Activated CD4-positive, CD25-positive, alpha-beta regulatory T cell (primary cell): ENCODE results near the gene LMLN.
"Not testable (repeated sequence)": the region's sequence is repeated elsewhere in the genome, so short reads cannot be mapped to it uniquely, and the experiment has no call there.

Experiments used
- DNase-seq, 4 experiments: peaks; one replicate each; lab custom pipeline; 2025; lab: John Stamatoyannopoulos, UW

LMLN gene

GRCh38 chr3:198026620-198027019 lies 66.6 kb downstream of the LMLN start:
- no peak for DNase-seq

GRCh38 chr3:198027045-198027798 lies 67.2 kb downstream of the LMLN start:
- no peak for DNase-seq

- no peak for DNase-seq
Measured at GRCh38 chr3:198027799-198028390, 67.9 kb downstream of the LMLN start.

- DNase-seq: no peak
Measured at GRCh38 chr3:198028718-198029117, 68.7 kb downstream of the LMLN start.

DNA sequence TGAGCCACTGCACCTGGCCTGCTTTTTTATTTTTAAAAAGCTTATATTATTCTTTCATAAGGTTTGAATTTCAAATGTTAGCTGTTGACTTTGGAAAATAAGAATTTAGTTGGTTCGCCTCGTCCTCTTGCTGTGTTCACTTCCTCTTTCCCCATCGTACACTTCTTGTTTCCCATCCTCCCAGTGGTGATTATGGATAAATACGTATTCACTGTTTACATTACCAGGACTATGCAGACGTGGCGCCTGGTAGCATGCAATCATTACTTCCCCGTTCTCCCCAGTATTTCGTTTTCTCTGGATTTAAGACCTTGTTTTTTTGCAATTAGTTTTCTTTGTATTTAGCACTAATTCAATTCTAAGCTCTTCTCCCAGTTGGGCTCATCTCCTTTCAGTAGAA lies 70.1 kb downstream of the LMLN start:
- DNase-seq: no peak

GRCh38 chr3:198030726-198031125 lies 70.7 kb downstream of the LMLN start:
- no peak for DNase-seq

GRCh38 chr3:198032039-198032936 lies 72.3 kb downstream of the LMLN start:
- DNase-seq: no peak

DNA sequence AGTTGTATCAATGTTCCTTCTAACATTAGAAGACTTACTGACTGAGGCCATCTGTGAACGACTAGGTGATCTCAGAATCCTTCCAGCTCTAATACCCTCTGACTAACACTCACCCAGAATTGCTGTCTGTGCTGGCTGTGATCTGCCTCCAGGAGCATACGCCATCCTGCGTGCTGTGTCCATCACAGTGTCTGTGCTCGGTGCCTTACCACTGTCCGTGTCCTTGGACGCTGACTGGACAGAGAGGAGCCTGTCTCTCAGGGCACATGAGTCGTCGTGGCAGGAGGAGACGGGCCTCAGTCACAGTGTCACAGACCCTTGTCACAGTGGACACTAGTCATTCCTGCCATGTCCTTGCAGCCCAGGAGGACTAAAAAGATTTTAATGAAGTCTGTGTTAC lies 83.1 kb downstream of the LMLN start:
- no peak for DNase-seq

- peak in 1 of 4 experiments; percentile 5 for DNase-seq
Measured at GRCh38 chr3:198046120-198046857, 86.3 kb downstream of the LMLN start.

- DNase-seq: no peak
Measured at GRCh38 chr3:198048445-198048844, 88.4 kb downstream of the LMLN start.

DNA sequence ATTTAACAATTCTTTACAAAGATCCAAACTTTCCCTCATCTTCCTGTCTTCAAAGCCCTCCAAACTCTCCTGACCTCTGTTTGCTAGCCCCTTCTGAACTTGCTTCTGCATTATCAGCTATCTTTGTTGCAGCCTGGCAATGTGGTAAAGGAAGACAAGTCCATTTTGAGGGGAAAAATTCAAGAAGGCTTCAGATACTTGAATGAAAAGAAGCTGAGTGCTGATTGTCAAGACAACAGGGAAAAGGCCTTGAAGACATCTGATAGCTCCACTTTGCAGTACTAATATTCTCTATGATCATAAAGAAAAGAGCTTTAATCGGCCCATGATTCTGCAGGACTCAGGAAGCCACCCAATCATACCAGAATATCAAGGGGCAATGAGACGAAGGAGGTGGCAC lies 91.8 kb downstream of the LMLN start:
- no peak for DNase-seq

DNA sequence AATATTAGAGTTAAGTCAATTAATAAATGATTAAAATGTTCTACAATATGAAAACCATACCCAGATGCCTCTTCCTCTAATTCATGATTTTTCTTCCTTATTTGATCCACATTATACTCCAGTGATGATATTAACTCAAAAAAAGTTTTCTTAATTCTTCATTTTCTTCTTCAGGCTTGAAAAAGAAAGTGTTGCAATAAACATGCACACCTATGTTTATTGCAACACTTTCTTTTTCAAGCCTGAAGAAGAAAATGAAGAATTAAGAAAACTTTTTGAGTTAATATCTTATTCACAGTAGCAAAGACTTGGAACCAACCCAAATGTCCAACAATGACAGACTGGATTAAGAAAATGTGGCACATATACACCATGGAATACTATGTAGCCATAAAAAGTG lies 93.4 kb downstream of the LMLN start:
- not testable (repeated sequence) for DNase-seq

- no peak for DNase-seq
Measured at GRCh38 chr3:198061119-198062067, 101.4 kb downstream of the LMLN start.

DNA sequence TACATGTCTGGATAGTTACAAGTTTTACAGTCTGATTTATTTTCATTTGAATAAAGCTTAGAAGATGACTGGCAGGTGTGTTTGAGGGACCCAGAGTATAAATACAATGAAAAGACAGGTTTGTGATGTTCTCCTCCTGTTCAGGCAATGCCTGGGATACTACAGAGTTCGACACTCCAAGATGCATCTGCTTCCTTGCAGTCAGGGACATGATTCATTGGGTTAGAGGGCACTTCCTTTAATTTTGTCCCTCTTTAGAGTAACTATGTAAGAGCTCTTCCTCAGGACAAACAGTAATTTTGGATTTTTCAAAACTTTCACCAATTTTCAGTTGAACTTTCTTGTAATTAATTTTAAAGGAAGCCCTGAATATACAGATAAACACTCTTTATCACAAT lies 102.0 kb downstream of the LMLN start:
- no peak for DNase-seq

DNA sequence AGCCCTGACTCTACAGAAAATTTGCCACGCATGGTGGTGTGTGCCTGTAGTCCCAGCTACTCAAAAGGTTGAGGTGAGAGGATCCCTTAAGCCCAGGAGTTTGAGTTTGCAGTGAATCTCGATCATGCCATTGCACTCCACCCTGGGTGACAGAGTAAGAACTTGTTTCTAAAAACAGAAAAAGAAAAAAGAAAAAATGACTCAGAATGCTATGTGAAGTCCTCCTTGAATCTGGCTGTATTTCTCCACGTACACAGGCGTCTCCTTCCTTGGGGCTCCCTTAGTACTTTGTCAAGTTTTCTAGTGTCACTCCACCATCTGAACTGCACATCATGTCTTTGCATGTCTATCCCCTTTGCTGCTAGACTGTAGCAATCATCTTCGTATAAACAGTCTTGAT lies 104.4 kb downstream of the LMLN start:
- no peak for DNase-seq

GRCh38 chr3:198065897-198066296 lies 105.9 kb downstream of the LMLN start:
- no peak for DNase-seq

- no peak for DNase-seq
Measured at GRCh38 chr3:198067416-198067815, 107.4 kb downstream of the LMLN start.

DNA sequence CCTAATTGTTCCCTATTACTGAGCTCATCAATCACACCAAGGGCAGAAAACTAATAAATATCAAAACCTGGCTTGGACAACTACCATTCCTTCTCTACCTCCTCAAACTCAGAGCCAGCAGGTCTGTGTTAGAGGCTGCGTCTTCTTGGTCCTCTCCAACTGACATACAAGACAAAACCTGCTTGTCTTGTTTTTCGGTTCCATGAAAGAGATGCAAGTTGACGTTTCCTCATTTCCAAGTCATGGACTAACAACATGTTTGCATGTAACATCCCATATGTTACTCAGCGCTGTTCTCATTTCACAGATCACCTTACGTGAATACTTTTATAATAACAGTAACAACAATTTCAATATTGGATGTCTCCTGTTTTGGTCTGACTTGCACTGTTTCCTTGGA lies 110.9 kb downstream of the LMLN start:
- no peak for DNase-seq

DNA sequence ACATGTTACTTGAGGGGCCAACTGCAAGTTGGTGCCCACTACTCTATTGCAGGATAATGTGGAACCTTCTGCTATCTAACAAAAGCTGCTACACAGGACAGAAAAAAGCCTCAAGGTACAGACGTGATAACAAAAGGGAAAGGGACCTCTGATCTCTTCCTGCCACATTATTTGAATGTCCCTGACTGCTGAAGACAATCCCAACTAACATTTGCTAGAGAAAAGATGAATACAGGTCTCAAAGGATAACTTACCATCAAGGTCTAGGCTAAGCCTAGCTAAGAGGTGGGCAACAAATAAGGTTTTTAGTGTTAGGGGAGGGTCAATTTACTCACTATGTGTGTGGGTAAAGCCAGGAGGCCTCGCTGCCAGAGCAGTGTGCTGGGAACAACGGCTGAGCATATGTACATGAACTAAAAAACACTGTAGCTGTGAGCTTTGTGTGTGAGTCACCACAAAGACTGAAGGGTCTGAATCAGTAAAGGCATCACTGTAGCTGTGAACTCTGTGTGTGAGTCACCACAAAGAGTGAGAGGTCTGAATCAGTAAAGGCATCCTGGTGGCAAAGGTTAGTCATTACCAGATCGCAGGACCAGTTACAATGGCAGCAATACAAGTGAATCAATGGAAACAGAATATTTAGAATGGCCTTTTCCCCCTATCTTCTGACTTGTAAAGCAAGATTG lies 111.7 kb downstream of the LMLN start:
- peak in 2 of 4 experiments; percentile 11 to 22 for DNase-seq

GRCh38 chr3:198076722-198077308 lies 116.8 kb downstream of the LMLN start:
- DNase-seq: no peak
